A549 treated with AZD9567 at 1 μM for 4 hours (cell line): Measurements from ENCODE around the gene LANCL2. TPM values are rescaled to one million over a fixed set of nuclear protein-coding genes. Genes with fewer than 3 reads are reported as not detected.

Experiments used
- total RNA-seq: library from RNA; stranded (reverse); fragments of 200-300 nt; extraction: Qiagen RNA extraction; gene quantifications from 5 replicates; pipeline ENCODE4 v1.2.3, GENCODE V29; 2022; ENCODE audit not compliant: insufficient read depth

The LANCL2 gene
- total RNA-seq = 12.7 to 15.6 TPM (median 14.9 TPM) in 5 replicates

GRCh38 chr7:55365205-55365674 lies at the start of gene LANCL2:
Gene LANCL2 (plus strand): TSS chr7:55365337. CDS start chr7:55366026, 689 bp downstream.

Other genes starting within 250 kb of the LANCL2 start
- gene VOPP1, start 207.2 kb downstream of the LANCL2 start, total RNA-seq = 80.4 to 84.1 TPM (median 83.8 TPM) in 5 replicates